Stimulated activated CD4-positive, alpha-beta T cell treated with anti-CD3 and anti-CD28 coated beads, Interleukin-2, amount 100 ng/mL, for 48 hours (primary cell): ENCODE results near the gene PLA2G12A.

Experiments
- DNase-seq, 2 donors: peaks; one replicate each; pipeline ENCODE4 v3.0.0-alpha.2; 2020

Gene PLA2G12A

DNA sequence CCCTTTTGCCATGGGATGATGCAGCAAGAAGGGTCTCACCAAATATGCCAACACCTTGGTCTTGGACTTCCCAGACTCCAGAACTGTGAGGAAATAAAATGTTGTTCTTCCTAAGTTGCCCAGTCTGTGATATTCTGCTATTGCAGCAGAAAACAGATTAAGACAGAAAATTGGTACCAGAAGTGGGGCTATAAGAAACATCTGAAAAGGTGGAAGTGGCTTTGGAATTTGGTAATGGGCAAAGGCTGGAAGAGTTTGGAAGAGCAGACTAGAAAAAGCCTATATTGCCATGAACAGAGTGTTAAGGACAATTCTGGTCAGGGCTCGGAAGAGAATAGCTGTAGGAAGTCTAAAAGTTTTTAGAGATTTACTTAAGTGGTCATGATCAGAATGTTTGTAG is 54.0 kb downstream of the PLA2G12A start:
- no peak for DNase-seq

DNA sequence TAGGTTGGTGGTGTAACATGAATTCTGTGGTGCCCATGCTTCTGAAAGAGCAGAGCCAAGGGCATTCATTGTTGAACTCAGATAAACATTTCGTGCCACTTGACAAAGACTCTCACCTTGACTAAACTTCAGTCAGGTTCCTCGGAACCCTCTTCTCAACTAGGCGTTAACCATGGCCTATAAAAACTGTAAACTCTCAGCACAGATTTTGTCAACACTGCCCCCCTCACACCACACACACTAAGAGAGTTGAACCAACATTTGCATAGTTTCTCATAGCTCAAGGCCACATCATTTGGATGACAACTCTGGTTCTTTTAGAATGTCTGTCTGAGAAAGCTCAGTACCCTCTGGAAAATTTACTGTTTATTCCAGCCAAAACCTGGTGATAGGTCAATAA is 54.7 kb downstream of the PLA2G12A start:
- no peak for DNase-seq

DNA sequence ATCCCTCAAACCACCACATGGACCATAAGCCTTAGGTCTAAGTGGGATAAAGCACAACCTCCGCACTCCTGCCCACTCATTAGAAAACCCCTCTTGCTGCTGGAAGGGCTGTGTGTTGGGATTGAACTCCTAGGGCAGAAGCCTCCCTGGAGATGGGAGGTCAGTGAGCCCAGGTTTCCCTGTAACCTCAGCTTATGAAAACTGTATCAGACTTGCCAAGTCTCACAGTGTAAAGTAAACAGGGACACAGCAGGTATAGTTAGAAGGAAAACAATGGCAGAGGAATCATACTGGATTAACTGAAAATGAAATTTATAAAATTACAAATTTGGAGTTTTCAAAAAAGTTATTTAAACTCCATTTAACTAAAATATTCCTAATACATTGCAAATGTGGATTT is 56.6 kb downstream of the PLA2G12A start:
- DNase-seq, result no peak

GRCh38 chr4:109672169-109672930 is 57.5 kb downstream of the PLA2G12A start:
- no peak for DNase-seq

- no peak for DNase-seq
Measured at GRCh38 chr4:109671350-109671749, 58.5 kb downstream of the PLA2G12A start.

- DNase-seq, result no peak
Measured at GRCh38 chr4:109665783-109666485, 63.9 kb downstream of the PLA2G12A start.

DNA sequence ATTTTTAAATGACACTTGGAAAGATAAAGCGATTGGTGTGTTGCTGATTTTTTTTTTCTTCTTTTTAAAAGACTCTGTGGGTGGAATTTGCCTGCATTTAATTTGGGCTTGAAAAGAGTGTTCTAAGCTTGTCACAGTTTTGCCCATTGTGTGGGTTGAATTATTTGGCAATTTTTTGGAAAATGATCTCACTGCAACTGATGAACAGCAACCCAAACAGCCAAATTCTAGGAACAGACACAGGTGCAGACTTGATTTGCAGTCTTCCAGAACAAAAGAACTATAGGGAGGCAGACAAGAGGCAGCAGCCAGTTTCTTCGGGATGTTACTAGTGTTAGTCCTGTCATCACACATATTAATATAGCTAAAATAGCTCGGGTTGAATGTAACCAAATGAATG is 67.1 kb downstream of the PLA2G12A start:
- DNase-seq, result no peak

GRCh38 chr4:109662116-109662515 is 67.8 kb downstream of the PLA2G12A start:
- no peak for DNase-seq
